HG03025 (cell line): ENCODE data around the gene G3BP1.
A peak's percentile ranks its signal among the peaks of the same experiment; 100 is the strongest.
"Not testable (repeated sequence)": the region's sequence is repeated elsewhere in the genome, so short reads cannot be mapped to it uniquely, and the experiment has no call there.

ENCODE experiments used
- ATAC-seq: cut with Tn5 transposase; IDR thresholded peaks from one replicate; pipeline ENCODE4 v1.9.1; 2021; ENCODE audit warnings: mild to moderate bottlenecking, moderate library complexity; ENCODE audit not compliant: unreplicated experiment, low FRiP score

G3BP1 gene

GRCh38 chr5:151751593-151751992 lies 20.2 kb upstream of the G3BP1 start:
- no peak for ATAC-seq

- ATAC-seq: no peak
Observed at GRCh38 chr5:151755383-151755782, 16.4 kb upstream of the G3BP1 start.

GRCh38 chr5:151757233-151758140 lies 14.3 kb upstream of the G3BP1 start:
- peak; percentile 15 for ATAC-seq

GRCh38 chr5:151758141-151758429 lies 13.7 kb upstream of the G3BP1 start:
- ATAC-seq: peak; percentile 26

- peak; percentile 95 for ATAC-seq
Observed at GRCh38 chr5:151758430-151759241, 13.1 kb upstream of the G3BP1 start, which contains the start of gene ATOX1. ATOX1 (minus strand) TSS chr5:151758631; CDS start chr5:151758551, 80 bp downstream.

- ATAC-seq: no peak
Observed at GRCh38 chr5:151764801-151765200, 7.0 kb upstream of the G3BP1 start.

- ATAC-seq: no peak
Observed at GRCh38 chr5:151766975-151767374, 4.8 kb upstream of the G3BP1 start.

GRCh38 chr5:151770383-151771258 lies 1.1 kb upstream of the G3BP1 start:
- peak; percentile 28 for ATAC-seq

GRCh38 chr5:151772029-151772845 lies 483 bp downstream of the G3BP1 start:
- peak; percentile 6 for ATAC-seq

- ATAC-seq: no peak
Observed at GRCh38 chr5:151772846-151773561, 1.2 kb downstream of the G3BP1 start.

- no peak for ATAC-seq
Observed at GRCh38 chr5:151773951-151774350, 2.2 kb downstream of the G3BP1 start.

GRCh38 chr5:151775025-151775606 lies 3.4 kb downstream of the G3BP1 start:
- no peak for ATAC-seq

- no peak for ATAC-seq
Observed at GRCh38 chr5:151779531-151780125, 7.9 kb downstream of the G3BP1 start.

- no peak for ATAC-seq
Observed at GRCh38 chr5:151780348-151780747, 8.6 kb downstream of the G3BP1 start.

- ATAC-seq: no peak
Observed at GRCh38 chr5:151781201-151781600, 9.4 kb downstream of the G3BP1 start.

GRCh38 chr5:151783664-151784063 lies 11.9 kb downstream of the G3BP1 start:
- ATAC-seq: not testable (repeated sequence)

- ATAC-seq: no peak
Observed at GRCh38 chr5:151784141-151784540, 12.4 kb downstream of the G3BP1 start.

GRCh38 chr5:151786468-151786867 lies 14.7 kb downstream of the G3BP1 start:
- ATAC-seq: no peak
